Activated CD4-positive, CD25-positive, alpha-beta regulatory T cell (primary cell): ENCODE results near the gene GJB4.
"Not testable (repeated sequence)": the region's sequence is repeated elsewhere in the genome, so short reads cannot be mapped to it uniquely, and the experiment has no call there.

Experiments used
- DNase-seq, 4 experiments: peaks; one replicate each; lab custom pipeline; 2025; lab: John Stamatoyannopoulos, UW

GJB4 gene

GRCh38 chr1:34746785-34747637 lies 12.5 kb upstream of the GJB4 start:
- no peak for DNase-seq

- DNase-seq, result no peak
Measured at GRCh38 chr1:34747638-34747941, 11.9 kb upstream of the GJB4 start.

- DNase-seq, result no peak
Measured at GRCh38 chr1:34749992-34750391, 9.5 kb upstream of the GJB4 start.

GRCh38 chr1:34750610-34751009 lies 8.9 kb upstream of the GJB4 start:
- DNase-seq, result no peak

GRCh38 chr1:34753163-34753562 lies 6.4 kb upstream of the GJB4 start:
- no peak for DNase-seq

- DNase-seq, result no peak
Measured at GRCh38 chr1:34754964-34755637, 4.4 kb upstream of the GJB4 start, which contains the start of gene GJB5. Gene GJB5 (plus strand): TSS chr1:34755047. CDS start chr1:34757331, 2,284 bp downstream.

GRCh38 chr1:34755961-34756360 lies 3.6 kb upstream of the GJB4 start:
- no peak for DNase-seq

- no peak for DNase-seq
Measured at GRCh38 chr1:34757386-34757785, 2.2 kb upstream of the GJB4 start.

- no peak for DNase-seq
Measured at GRCh38 chr1:34758751-34759150, 789 bp upstream of the GJB4 start.

- no peak for DNase-seq
Measured at GRCh38 chr1:34761176-34761761, 1.7 kb downstream of the GJB4 start.

GRCh38 chr1:34761776-34762307 lies 2.3 kb downstream of the GJB4 start:
- DNase-seq, result no peak

- DNase-seq, result no peak
Measured at GRCh38 chr1:34762474-34763141, 3.1 kb downstream of the GJB4 start.

GRCh38 chr1:34763142-34763781 lies 3.7 kb downstream of the GJB4 start:
- DNase-seq, result no peak

GRCh38 chr1:34768856-34769255 lies 9.3 kb downstream of the GJB4 start:
- no peak for DNase-seq

GRCh38 chr1:34770891-34771504 lies 11.5 kb downstream of the GJB4 start:
- no peak for DNase-seq

- no peak for DNase-seq
Measured at GRCh38 chr1:34771573-34772371, 12.2 kb downstream of the GJB4 start.

- not testable (repeated sequence) for DNase-seq
Measured at GRCh38 chr1:34773114-34773513, 13.6 kb downstream of the GJB4 start.

GRCh38 chr1:34774957-34775356 lies 15.4 kb downstream of the GJB4 start:
- no peak for DNase-seq

- no peak for DNase-seq
Measured at GRCh38 chr1:34776911-34777310, 17.4 kb downstream of the GJB4 start.

- no peak for DNase-seq
Measured at GRCh38 chr1:34777519-34778321, 18.2 kb downstream of the GJB4 start.
